Breast epithelium (tissue), 4 donors: ENCODE measurements around the gene TMEM221. TPM values are rescaled to one million over a fixed set of nuclear protein-coding genes. Genes with fewer than 3 reads are reported as not detected.
A peak's percentile ranks its signal among the peaks of the same experiment; 100 is the strongest.

Source experiments
- DNase-seq, 2 donors: peaks; one replicate each; pipeline ENCODE4 v3.0.0-alpha.2; 2019; ENCODE audit warnings: low spot score in 2 of 2
- H3K27ac ChIP-seq, 2 donors: fragments of 200-600 bp; sonication (generic) in 1 of 2; one replicate each; pipeline ENCODE4 v1.5.1; 2016 to 2019; ENCODE audit warnings: mild to moderate bottlenecking in 1 of 2
- H3K27me3 ChIP-seq, 2 donors: fragments of 200-600 bp; sonication (generic) in 1 of 2; one replicate each; pipeline versions ENCODE4 v1.5.1 to v1.6.0; 2017 to 2019; ENCODE audit warnings: control low read depth in 1 of 2, mild to moderate bottlenecking in 1 of 2
- H3K36me3 ChIP-seq: fragments of 200-600 bp; one replicate; pipeline ENCODE4 v1.5.1; 2019
- H3K4me1 ChIP-seq, 2 donors: fragments of 200-600 bp; sonication (generic); one replicate each; pipeline ENCODE4 v1.5.1; 2016 to 2019; ENCODE audit warnings: control low read depth in 1 of 2
- H3K4me3 ChIP-seq, 3 donors: fragments of 200-600 bp; sonication (generic); 1 replicate in 2 of 3; 2 replicates in 1 of 3; pipeline ENCODE4 v1.5.1; 2016 to 2019; ENCODE audit warnings: mild to moderate bottlenecking in 3 of 3, moderate library complexity in 2 of 3
- H3K9me3 ChIP-seq, 2 donors: fragments of 200-600 bp; sonication (generic) in 1 of 2; one replicate each; pipeline ENCODE4 v1.5.1; 2016 to 2019; ENCODE audit warnings: control low read depth in 1 of 2
- POLR2A ChIP-seq: fragments of 450-650 bp; IDR thresholded peaks from one replicate; pipeline ENCODE4 v1.6.1; 2016; ENCODE audit warnings: antibody characterized with exemption, mild to moderate bottlenecking, moderate library complexity
- POLR2AphosphoS5 ChIP-seq, 3 donors: sonication (generic); formaldehyde crosslinking; IDR thresholded peaks; one replicate each; pipeline ENCODE4 v1.6.1; 2017; ENCODE audit warnings: antibody characterized with exemption in 3 of 3
- intact Hi-C: fragments of 100-400 bp; cut with DNase I; formaldehyde crosslinking; loops from one replicate; pipeline ENCODE4 v1.15.1; 2023; ENCODE audit warnings: low total_unique reads
- total RNA-seq, 3 donors: library from RNA; depleted of rRNA; stranded (reverse); fragments of >200 nt; gene quantifications; one replicate each; pipeline ENCODE4 v1.1.0, GENCODE V29; 2016
- TF ChIP-seq, protein P1 (sequence below), 3 donors: fragments of 450-650 bp; IDR thresholded peaks; one replicate each; pipeline ENCODE4 v1.5.1; 2016 to 2017; ENCODE audit warnings: antibody characterized with exemption in 3 of 3, mild to moderate bottlenecking in 3 of 3, moderate library complexity in 3 of 3

The TMEM221 gene
- total RNA-seq, 3 donors from 2014 or later, result 0.33 to 0.73 (median 0.64) TPM

DNA sequence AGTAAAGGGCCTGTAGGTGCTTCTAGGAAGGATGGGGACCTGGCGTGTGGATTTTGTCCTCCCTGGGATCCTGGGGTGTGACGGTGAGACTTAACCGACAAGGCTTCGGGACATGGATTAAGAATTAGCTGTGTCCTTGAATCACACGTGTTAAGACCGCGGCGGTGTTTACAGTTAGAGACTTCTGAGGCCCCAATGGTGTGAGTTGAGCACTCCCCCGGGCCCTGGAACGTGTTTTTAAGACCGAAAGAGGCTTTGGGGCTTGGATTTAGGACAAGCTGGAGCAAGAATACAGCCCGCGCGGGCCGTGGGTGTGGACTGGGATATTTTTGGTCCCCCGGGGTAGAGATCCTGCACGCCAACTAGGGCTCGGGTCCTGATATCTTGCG lies 20.6 kb upstream of the TMEM221 start:
- intact Hi-C loops, result loop anchor here (10.0 kb wide), 1 partner anchor 106 kb away; no protein-coding TSS in a partner anchor
- peak overlapping the region; percentile 93 to 97 for H3K27ac ChIP-seq
- H3K9me3 ChIP-seq, result no peaks in the 10 kb centered on the region
- peaks cover 9 to 18% of the 10 kb centered on the region in 2 donors for H3K4me1 ChIP-seq
- TF ChIP-seq, protein P1, sequence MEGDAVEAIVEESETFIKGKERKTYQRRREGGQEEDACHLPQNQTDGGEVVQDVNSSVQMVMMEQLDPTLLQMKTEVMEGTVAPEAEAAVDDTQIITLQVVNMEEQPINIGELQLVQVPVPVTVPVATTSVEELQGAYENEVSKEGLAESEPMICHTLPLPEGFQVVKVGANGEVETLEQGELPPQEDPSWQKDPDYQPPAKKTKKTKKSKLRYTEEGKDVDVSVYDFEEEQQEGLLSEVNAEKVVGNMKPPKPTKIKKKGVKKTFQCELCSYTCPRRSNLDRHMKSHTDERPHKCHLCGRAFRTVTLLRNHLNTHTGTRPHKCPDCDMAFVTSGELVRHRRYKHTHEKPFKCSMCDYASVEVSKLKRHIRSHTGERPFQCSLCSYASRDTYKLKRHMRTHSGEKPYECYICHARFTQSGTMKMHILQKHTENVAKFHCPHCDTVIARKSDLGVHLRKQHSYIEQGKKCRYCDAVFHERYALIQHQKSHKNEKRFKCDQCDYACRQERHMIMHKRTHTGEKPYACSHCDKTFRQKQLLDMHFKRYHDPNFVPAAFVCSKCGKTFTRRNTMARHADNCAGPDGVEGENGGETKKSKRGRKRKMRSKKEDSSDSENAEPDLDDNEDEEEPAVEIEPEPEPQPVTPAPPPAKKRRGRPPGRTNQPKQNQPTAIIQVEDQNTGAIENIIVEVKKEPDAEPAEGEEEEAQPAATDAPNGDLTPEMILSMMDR (IDR thresholded peaks at IDR 0.05), result peak in 1 of 3 donors; percentile 5
- TF ChIP-seq POLR2A (no peak), POLR2AphosphoS5 (IDR thresholded peaks at IDR 0.05) (peak in 1 of 3 donors; percentile 12)
- DNase-seq, result no peak
- no peaks in the 10 kb centered on the region for H3K27me3 ChIP-seq
- H3K36me3 ChIP-seq, result no peaks in the 10 kb centered on the region
- peak overlapping the region; percentile 76 to 87 (median 85) for H3K4me3 ChIP-seq

DNA sequence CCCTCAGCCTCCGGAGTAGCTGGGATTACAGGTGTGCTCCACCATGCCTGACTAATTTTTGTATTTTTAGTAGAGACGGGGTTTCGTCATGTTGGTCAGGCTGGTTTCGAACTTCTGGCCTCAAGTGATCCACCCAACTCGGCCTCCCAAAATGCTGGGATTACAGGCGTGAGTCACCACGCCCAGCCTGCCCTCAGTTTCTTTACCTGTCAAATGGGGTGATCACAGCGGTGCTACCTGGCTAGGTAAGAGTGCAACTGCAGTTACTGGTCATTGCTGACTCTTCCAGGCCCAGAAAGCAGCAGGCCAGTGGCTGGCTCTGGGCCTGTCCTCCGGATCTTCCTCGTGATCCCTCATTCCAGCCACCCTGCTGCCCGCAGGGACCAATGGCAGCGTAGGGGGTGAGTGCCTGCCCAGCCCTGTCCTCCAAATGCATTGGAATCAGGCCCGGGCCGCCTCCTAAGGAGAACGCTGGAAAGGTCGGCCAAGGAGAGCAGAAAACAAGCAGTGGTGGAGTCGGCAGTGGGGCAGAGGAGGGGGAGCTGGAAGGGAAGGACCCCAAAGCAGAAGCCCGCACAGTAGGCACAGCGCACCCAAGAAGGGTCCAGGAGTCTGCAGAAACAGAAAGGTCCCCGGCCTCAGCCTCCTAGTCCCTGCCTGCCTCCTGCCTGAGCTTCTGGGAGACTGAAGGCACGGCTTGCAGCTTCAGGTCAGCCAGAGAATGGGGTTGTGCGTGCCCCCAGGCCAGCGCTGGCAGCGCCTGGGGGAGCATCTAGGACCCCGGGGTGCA lies 20.0 kb upstream of the TMEM221 start:
- Histone ChIP-seq H3K27me3 (no peaks in the 10 kb centered on the region), H3K4me3 (peak overlapping the region; percentile 76 to 87 (median 85)), H3K27ac (peak overlapping the region; percentile 93 to 97), H3K36me3 (no peaks in the 10 kb centered on the region), H3K4me1 (peaks cover 9 to 18% of the 10 kb centered on the region in 2 donors), H3K9me3 (no peaks in the 10 kb centered on the region)
- intact Hi-C loops, result loop anchor here (10.0 kb wide), 1 partner anchor 106 kb away; no protein-coding TSS in a partner anchor
- peak; percentile 67 to 74 for DNase-seq
- TF ChIP-seq POLR2AphosphoS5 (IDR thresholded peaks at IDR 0.05), result peak in 1 of 3 donors; percentile 23
- TF ChIP-seq, protein P1 (IDR thresholded peaks at IDR 0.05), result no peak
- TF ChIP-seq POLR2A, result no peak

DNA sequence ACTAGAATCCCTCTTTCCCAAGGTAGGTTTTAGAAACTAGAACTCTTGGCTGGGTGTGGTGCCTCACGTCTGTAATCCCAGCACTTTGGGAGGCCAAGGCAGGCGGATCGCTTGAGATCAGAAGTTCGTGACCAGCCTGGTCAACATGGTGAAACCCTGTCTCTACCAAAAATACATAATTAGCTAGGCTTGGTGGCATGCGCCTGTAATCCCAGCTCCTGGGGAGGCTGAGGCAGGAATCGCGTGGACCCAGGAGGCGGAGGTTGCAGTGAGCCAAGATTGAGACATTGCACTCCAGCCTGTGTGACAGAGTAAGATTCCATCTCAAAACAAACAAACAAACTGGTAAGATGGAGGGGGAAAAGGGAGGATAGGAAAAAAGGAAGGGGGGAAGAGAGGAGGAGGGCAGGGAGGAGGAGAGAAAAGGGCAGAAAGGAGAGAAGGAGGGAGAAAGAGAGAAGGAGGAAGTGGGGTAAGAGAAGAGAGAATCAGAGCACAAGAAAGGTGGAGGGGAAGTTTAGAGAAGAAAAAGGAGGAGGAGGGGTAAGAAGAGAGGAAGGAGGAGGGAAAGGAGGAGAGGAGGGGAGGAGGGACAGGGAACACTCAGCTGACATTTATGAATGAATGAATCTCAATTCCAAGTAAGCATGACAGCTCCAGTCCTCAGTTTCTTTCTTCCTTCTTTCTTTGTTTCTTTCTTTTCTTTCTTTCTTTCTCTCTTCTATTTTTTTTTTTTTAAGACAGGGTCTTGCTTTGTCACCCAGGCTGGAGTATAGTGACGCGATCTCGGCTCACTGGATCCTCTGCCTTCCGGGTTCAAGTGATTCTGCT lies 19.2 kb upstream of the TMEM221 start:
- intact Hi-C loops, result loop anchor here (10.0 kb wide), 1 partner anchor 107 kb away; no protein-coding TSS in a partner anchor
- H3K36me3 ChIP-seq, result no peaks in the 10 kb centered on the region
- peaks cover 9 to 18% of the 10 kb centered on the region in 2 donors for H3K4me1 ChIP-seq
- no peak for DNase-seq
- H3K27me3 ChIP-seq, result no peaks in the 10 kb centered on the region
- H3K27ac ChIP-seq, result peak overlapping the region; percentile 93 to 97
- no peak overlapping the region for H3K4me3 ChIP-seq
- no peaks in the 10 kb centered on the region for H3K9me3 ChIP-seq
- no peak for TF ChIP-seq POLR2AphosphoS5 (IDR thresholded peaks at IDR 0.05)
- TF ChIP-seq, protein P1 (IDR thresholded peaks at IDR 0.05), result no peak
- no peak for TF ChIP-seq POLR2A

DNA sequence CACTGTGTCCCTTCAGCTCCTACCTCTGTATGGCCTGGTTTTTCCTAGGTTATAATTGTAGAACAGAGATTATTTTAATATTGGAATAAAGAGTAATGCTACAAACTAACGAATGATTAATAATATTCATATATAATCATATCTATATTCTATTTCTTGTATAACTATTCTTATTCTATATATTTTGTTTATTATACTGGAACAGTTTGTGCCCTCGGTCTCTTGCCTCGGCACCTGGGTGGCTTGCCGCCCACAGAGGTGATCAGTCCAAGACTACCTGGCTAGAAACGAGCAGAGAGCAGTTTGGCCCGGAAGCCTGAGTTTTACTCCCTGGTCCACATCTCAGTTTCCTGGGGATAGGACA lies 18.0 kb upstream of the TMEM221 start:
- TF ChIP-seq POLR2A, result no peak
- TF ChIP-seq POLR2AphosphoS5 (IDR thresholded peaks at IDR 0.05), result no peak
- TF ChIP-seq, protein P1 (IDR thresholded peaks at IDR 0.05), result no peak
- H3K9me3 ChIP-seq, result no peaks in the 10 kb centered on the region
- no peak overlapping the region for H3K4me3 ChIP-seq
- peak overlapping the region in 1 of 2 donors; percentile 57 for H3K27ac ChIP-seq
- intact Hi-C loops, result loop anchor here (10.0 kb wide), 1 partner anchor 108 kb away; no protein-coding TSS in a partner anchor
- H3K4me1 ChIP-seq, result peaks cover 4 to 14% of the 10 kb centered on the region in 2 donors
- H3K36me3 ChIP-seq, result no peaks in the 10 kb centered on the region
- H3K27me3 ChIP-seq, result no peaks in the 10 kb centered on the region
- DNase-seq, result no peak
